CD4-positive, alpha-beta T cell treated with Interleukin-1 beta for 1 hour (primary cell): ENCODE results near the gene COL5A3.

Experiments
- DNase-seq, 2 donors: peaks; one replicate each; pipeline ENCODE4 v3.0.0-alpha.2; 2020 to 2022

The COL5A3 gene

GRCh38 chr19:10009714-10010224 is 535 bp downstream of the COL5A3 start:
- DNase-seq: peak in 1 of 2 donors; percentile 2

DNA sequence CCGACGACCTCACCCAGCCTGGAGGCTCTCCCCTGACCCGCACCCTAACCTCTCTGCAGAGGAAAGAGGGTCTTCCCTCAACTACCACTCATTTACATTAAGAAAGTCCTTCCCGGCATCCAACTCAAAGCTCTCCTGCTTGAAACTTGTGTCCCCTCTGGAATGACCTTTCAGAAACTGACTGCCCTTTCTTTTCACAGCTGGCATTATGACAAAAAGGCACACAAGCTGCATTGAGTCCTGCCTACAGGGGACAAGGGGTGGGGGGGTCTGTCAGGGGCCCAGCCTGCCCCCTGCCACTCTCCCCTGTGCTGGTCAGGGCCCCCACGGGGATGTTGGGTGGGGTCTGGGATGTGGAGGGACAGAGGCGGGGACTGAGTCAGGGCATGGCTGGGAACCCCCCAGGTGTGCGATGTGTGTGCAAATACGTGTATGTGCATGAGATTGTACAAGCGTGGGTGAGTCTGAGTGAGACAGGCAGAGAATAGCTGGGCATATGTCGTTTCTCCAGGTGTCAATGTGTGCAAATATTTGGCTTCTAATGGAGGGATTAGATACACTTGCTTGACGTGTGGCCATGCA is 2.0 kb downstream of the COL5A3 start:
- no peak for DNase-seq

DNA sequence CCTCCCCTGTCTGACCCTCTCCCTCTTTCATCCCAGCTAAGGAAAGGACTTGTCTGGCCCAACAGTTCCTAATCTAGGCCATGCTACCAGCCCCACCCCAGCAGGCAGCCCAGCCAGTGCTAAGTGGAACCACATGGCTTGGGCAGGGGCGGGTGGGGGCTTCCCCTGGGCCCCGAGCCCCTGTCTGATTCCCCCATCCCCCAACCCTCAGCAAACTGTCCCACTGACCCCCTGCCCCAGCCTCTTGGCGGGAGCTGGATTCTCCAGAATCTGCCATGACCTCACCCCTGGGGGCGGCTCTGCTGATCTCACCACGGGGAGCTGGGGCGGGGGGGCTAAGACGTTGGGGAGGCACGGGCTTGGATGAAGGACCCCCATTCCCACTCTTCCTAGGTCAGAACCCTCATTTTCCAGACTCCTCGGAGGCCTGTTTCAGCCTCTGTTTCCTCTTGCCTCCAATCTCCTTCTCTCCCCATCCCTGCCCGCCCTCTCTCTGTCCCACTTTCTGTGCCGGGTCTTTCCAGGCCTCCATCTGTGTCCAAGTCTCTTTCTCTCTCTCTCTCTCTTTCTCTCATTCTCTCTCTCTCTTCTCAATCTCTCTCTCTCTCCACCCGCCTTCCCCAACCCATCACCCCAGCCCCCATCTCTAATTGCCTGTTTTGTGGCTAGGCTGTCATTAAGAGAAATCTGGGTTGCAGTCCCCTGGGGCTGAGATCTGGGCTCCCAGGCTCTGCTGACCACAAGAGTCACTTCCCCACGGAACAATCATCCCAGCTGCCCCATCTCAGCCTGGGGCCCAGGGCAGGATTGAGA is 2.7 kb downstream of the COL5A3 start:
- DNase-seq: no peak

DNA sequence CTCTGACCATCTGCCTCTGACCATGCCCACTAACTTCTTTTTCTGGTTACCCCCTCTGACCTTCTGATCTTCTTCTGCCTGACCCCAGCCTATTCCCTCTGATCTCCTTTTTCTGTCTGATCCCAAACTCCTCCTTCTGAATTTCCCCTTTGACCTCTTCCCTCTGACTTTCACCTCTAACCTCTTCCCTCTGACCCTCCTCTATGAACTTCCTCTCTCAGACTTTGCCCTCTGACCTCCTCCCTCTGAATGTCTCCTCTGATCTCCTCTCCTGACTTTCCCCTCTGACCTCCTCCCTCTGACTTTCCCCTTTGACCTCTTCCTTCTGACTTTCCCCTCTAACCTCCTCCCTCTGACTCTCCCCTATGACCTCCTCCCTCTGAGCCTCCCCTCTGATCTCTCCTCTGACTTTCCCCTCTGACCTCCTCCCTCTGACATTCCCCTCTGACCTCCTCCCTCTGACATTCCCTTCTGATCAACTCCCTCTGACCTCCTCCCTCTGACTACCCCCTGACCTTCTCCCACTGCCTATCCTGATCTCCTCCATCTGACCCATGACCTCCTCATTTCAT is 3.5 kb downstream of the COL5A3 start:
- DNase-seq: no peak

GRCh38 chr19:10006335-10006708 is 4.0 kb downstream of the COL5A3 start:
- DNase-seq: no peak

GRCh38 chr19:10005632-10006334 is 4.5 kb downstream of the COL5A3 start:
- no peak for DNase-seq

GRCh38 chr19:10004617-10005016 is 5.7 kb downstream of the COL5A3 start:
- DNase-seq: no peak

DNA sequence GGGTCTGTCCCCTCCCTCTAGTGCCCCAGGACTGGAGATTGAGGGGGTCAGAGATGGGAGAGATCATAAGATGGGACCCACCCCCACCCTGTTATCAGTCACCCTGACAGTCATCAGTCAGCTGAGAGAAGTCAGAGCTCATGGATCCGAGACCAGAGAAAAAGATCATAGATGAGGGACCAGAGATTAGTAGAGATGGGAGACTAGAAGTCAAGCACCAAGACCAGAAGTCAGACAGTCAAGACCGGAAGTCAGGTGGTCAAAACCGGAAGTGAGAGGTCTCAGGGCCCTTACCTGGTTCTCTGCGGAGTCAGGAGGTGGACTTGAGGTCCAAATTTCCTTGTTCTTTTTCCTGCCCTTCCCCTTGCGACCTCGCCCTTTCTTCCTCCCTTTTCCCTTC is 7.0 kb downstream of the COL5A3 start:
- no peak for DNase-seq

DNA sequence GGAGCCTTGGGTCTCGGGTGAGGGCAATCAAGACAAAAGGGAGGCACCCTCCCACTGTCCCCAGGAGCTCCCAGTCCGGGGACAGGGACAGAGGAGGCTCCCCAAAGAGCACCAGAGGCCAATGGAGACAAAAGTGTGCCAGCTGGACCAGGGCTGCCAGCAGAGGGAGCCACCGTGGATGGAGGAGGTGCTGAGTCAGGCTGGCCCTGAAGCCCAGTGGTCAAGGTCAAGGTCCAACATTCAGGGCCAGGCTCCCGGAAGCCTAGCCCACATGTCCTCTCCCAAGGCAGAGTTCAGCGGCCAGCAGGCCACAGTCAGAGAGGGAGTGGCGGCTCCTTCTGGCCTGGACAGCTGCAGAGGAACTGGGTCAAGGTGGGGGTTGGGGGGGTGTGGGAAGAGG is 8.4 kb downstream of the COL5A3 start:
- no peak for DNase-seq

DNA sequence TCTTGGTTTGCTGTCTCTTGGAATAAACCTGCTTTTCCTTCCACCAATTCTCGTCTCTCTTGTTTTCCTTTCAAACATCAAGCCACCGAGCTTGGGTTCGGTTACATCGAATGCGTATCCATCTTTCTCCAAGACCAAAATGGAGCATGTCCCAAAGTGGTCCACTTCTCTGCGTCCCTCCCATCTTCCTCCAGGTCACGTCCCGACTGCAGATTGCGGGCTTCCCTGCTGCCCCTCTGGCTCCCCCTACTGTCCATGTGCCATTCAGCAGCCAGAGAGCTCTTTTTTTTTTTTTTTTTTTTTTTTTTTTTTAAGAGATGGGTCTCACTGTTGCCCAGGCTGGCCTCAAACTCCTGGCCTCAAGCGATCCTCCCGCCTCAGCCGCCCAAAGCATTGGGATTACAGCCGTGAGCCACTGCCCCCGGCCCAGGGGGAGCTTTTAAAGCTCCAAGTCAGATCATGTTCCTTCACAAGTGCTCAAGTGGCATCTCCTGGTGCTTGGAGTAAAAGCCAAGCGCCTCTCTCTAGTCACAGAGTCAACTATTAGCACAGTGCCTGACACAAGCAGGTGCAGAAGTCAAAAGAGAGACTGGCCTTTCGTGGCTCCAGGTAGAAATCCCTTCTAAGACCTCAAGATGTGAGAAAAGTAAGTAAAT is 10.0 kb downstream of the COL5A3 start:
- DNase-seq: peak; percentile 54 to 62

DNA sequence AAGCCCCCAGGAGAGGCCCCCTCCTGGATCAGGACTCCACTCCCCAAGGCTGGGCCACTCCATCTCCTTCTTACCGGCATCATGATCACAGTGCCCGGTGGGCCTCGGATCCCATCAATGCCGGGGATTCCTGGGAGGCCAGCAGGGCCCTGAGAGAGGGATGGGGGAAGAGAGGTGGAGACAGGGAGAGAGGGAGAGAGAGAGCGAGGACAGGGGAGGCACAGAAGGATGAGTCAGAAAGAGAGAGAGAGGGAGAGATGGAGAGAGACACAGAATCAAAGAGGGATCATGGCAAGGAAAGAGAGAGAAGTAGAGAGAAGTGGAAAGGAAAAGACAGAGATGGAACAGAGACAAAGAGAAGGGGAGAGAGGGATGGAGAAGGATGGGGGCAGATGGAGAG is 13.8 kb downstream of the COL5A3 start:
- DNase-seq: no peak

DNA sequence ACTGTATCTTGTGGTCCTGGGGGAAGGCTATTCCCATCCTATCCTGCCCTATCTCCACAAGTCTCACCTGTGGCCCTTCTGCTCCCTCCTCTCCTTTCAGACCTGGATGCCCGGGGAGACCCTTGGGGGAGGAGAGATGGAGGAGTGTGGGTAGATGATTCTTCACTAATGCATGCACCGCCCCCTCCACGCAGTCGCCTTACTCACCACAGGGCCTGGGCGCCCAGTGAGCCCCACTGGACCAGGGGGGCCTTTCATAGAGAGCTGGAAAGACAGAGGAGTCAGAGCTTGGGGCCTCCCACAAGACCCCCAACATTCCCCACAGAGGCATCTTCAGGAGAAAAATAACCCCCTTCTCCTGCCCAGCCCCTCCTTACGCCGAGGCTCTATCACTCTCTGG is 14.3 kb downstream of the COL5A3 start:
- no peak for DNase-seq

GRCh38 chr19:9995084-9995483 is 15.2 kb downstream of the COL5A3 start:
- no peak for DNase-seq

GRCh38 chr19:9991425-9992191 is 18.7 kb downstream of the COL5A3 start:
- no peak for DNase-seq

- no peak for DNase-seq
Observed at GRCh38 chr19:9989504-9989903, 20.8 kb downstream of the COL5A3 start.

GRCh38 chr19:9986787-9987281 is 23.5 kb downstream of the COL5A3 start:
- no peak for DNase-seq

DNA sequence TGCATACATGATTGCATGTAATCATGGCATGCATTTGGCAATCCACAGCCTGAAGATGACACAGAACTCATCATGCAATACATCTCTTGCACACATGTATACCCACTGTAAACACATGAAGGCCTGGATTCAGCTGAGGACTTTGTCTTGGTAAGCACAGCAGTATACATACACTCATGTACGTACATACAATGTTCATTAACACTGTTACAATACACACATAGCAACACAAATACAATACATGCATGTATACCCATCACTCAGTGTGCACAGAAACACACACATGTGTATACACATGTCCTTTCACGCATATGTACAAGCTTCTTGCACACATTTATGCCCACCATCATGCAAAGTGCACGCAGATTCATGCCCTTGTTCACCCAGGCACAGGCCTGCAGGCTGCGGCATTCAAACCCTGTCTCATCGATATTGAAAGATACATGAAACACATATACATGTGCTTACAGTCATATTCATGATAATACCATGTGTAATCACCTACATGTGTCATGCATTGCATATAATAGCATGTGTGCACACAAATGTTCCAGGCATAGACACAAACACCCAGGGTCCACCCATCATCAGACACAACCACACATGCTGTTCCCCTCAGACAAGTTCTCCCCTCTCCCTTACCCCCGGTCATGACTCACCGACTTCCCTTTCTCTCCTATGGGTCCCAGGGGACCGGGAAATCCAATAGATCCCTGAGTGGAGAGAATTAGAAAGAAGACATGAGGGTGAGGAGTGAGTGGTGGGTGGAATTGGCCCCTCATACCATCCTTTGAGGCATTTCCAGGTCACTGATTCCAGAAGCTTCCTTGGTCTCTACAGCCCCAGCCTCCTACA is 28.7 kb downstream of the COL5A3 start:
- no peak for DNase-seq

- no peak for DNase-seq
Observed at GRCh38 chr19:9972103-9972502, 38.2 kb downstream of the COL5A3 start.

- no peak for DNase-seq
Observed at GRCh38 chr19:9971166-9971897, 39.0 kb downstream of the COL5A3 start.

- no peak for DNase-seq
Observed at GRCh38 chr19:9970481-9970880, 39.8 kb downstream of the COL5A3 start.

GRCh38 chr19:9969688-9969975 is 40.7 kb downstream of the COL5A3 start:
- no peak for DNase-seq
